Liver (tissue), 9 donors: ENCODE results near the gene CROCC2. TPM values are rescaled to one million over a fixed set of nuclear protein-coding genes. Genes with fewer than 3 reads are reported as not detected.

ENCODE experiments used
- DNase-seq: peaks from one replicate; pipeline ENCODE4 v3.0.0-alpha.2; 2017; ENCODE audit warnings: low spot score
- H3K27ac ChIP-seq, 2 donors: one replicate each; pipeline ENCODE4 v1.7.0; 2013; ENCODE audit warnings: inconsistent platforms in 2 of 2, low read length in 2 of 2, control low read depth in 1 of 2, low read depth in 1 of 2, mild to moderate bottlenecking in 1 of 2
- H3K27me3 ChIP-seq, 4 donors: one replicate each; pipeline versions ENCODE4 v1.6.1 to v1.7.0; 2013; ENCODE audit warnings: low read length in 3 of 4, inconsistent platforms in 1 of 4, mild to moderate bottlenecking in 1 of 4, moderate library complexity in 1 of 4; ENCODE audit not compliant: control insufficient read depth in 4 of 4, insufficient read depth in 4 of 4
- H3K36me3 ChIP-seq, 4 donors: one replicate each; pipeline versions ENCODE4 v1.6.1 to v1.7.0; 2013; ENCODE audit warnings: low read length in 3 of 4, mild to moderate bottlenecking in 3 of 4, low read depth in 1 of 4, moderate library complexity in 1 of 4; ENCODE audit not compliant: control insufficient read depth in 4 of 4, insufficient read depth in 3 of 4
- H3K4me1 ChIP-seq, 4 donors: one replicate each; pipeline versions ENCODE4 v1.6.1 to v1.7.0; 2013; ENCODE audit warnings: low read length in 3 of 4, mild to moderate bottlenecking in 3 of 4, moderate library complexity in 1 of 4; ENCODE audit not compliant: control insufficient read depth in 4 of 4, insufficient read depth in 4 of 4
- H3K4me3 ChIP-seq, 3 donors: one replicate each; pipeline versions ENCODE4 v1.6.1 to v1.7.0; 2013; ENCODE audit warnings: low read length in 3 of 3, control low read depth in 1 of 3, low read depth in 1 of 3, mild to moderate bottlenecking in 1 of 3
- H3K9ac ChIP-seq, 2 donors: one replicate each; pipeline ENCODE4 v1.7.0; 2013; ENCODE audit warnings: low read length in 2 of 2, mild to moderate bottlenecking in 2 of 2, moderate library complexity in 2 of 2, control low read depth in 1 of 2, low read depth in 1 of 2
- H3K9me3 ChIP-seq, 4 donors: one replicate each; pipeline versions ENCODE4 v1.6.1 to v1.7.0; 2013; ENCODE audit warnings: low read length in 3 of 4; ENCODE audit not compliant: control insufficient read depth in 4 of 4
- CTCF ChIP-seq: fragments of 150-350 bp; IDR thresholded peaks from 2 replicates; pipeline ENCODE4 v1.5.1; 2017; ENCODE audit warnings: improper control_type of control experiment, low read depth, low read length; ENCODE audit not compliant: missing input control
- EGR1 ChIP-seq, 2 donors: IDR thresholded peaks; 2 replicates each; pipeline ENCODE4 v1.6.1; 2016 to 2018; ENCODE audit warnings: antibody characterized with exemption in 2 of 2, low read depth in 2 of 2
- FOXA1 ChIP-seq: IDR thresholded peaks from 2 replicates; pipeline ENCODE4 v1.6.1; 2016; ENCODE audit warnings: antibody characterized with exemption
- FOXA2 ChIP-seq: IDR thresholded peaks from 2 replicates; pipeline ENCODE4 v1.6.1; 2016; ENCODE audit warnings: antibody characterized with exemption
- GABPA ChIP-seq, 2 donors: IDR thresholded peaks in 1 of 2; conservative IDR thresholded peaks in 1 of 2; 2 replicates each; pipeline ENCODE4 v1.6.1; 2016; ENCODE audit warnings: antibody characterized with exemption in 2 of 2, mild to moderate bottlenecking in 1 of 2, moderate library complexity in 1 of 2
- HNF4A ChIP-seq, 2 donors: conservative IDR thresholded peaks; 2 replicates each; pipeline ENCODE4 v1.6.1; 2016; ENCODE audit warnings: antibody characterized with exemption in 2 of 2, mild to moderate bottlenecking in 2 of 2
- HNF4G ChIP-seq: IDR thresholded peaks from 2 replicates; pipeline ENCODE4 v1.6.1; 2016; ENCODE audit warnings: antibody characterized with exemption
- MAX ChIP-seq: IDR thresholded peaks from 2 replicates; pipeline ENCODE4 v1.6.1; 2016; ENCODE audit warnings: antibody characterized with exemption
- RAD21 ChIP-seq, 2 donors: IDR thresholded peaks; 2 replicates each; pipeline ENCODE4 v1.6.1; 2016; ENCODE audit warnings: antibody characterized with exemption in 2 of 2, mild to moderate bottlenecking in 2 of 2
- REST ChIP-seq: IDR thresholded peaks from 2 replicates; pipeline ENCODE4 v1.6.1; 2016; ENCODE audit warnings: antibody characterized with exemption, mild to moderate bottlenecking
- RXRA ChIP-seq, 2 donors: IDR thresholded peaks; 2 replicates each; pipeline ENCODE4 v1.6.1; 2017 to 2018; ENCODE audit warnings: antibody characterized with exemption in 2 of 2, mild to moderate bottlenecking in 1 of 2
- SP1 ChIP-seq: IDR thresholded peaks from 2 replicates; pipeline ENCODE4 v1.6.1; 2018; ENCODE audit warnings: antibody characterized with exemption, mild to moderate bottlenecking
- TAF1 ChIP-seq: conservative IDR thresholded peaks from 2 replicates; pipeline ENCODE4 v1.6.1; 2016; ENCODE audit warnings: antibody characterized with exemption, mild to moderate bottlenecking
- ZBTB33 ChIP-seq: IDR thresholded peaks from 2 replicates; pipeline ENCODE4 v1.6.1; 2016; ENCODE audit warnings: antibody characterized with exemption
- WGBS: extraction: QIAGEN DNeasy Blood & Tissue Kit; methylation state at CpG from one replicate; pipeline ENCODE4 v1.1.7; 2013; 5-methylcytosine and 5-hydroxymethylcytosine counted together
- polyA plus RNA-seq, 2 donors: library from polyadenylated mRNA; stranded (reverse) in 1 of 2; unstranded in 1 of 2; fragments of 200-250 nt in 1 of 2; fragments of >200 nt in 1 of 2; fragmentation: Nextera tagmentation in 1 of 2; extraction: Ambion mirVana in 1 of 2; gene quantifications; one replicate each; pipeline versions ENCODE4 v1.2.1 to v1.2.3, GENCODE V29; 2013 to 2015
- total RNA-seq, 2 donors: library from RNA; depleted of rRNA; stranded (reverse); fragments of >200 nt; gene quantifications; one replicate each; pipeline ENCODE4 v1.2.3, GENCODE V29; 2014
- donor health status: healthy.
- donor health status: healthy.
- donor health status: healthy.
- donor health status: healthy.
- donor health status: healthy.

Gene CROCC2
- total and polyA plus RNA-seq, 4 donors: under 0.01 to 0.13 (median 0.05) TPM

- no peak for DNase-seq
- H3K9ac ChIP-seq: no peak overlapping the region
- peaks cover 2 to 25% (median 8%) of the 10 kb centered on the region in 4 donors for H3K36me3 ChIP-seq
- peak overlapping the region; percentile 50 to 59 for H3K27ac ChIP-seq
- H3K4me1 ChIP-seq: peaks cover 22 to 95% (median 80%) of the 10 kb centered on the region in 4 donors
- WGBS: 54% methylated on average over 12 of the region's 12 CpGs
- H3K27me3 ChIP-seq: no peaks in the 10 kb centered on the region
- no peaks in the 10 kb centered on the region for H3K9me3 ChIP-seq
- no peak for TF ChIP-seq FOXA2
- no peak for TF ChIP-seq EGR1 (IDR thresholded peaks at IDR 0.05; ENCODE audit: low read depth in 2 of 2)
- no peak for TF ChIP-seq MAX
- TF ChIP-seq FOXA1: no peak
- no peak for TF ChIP-seq REST
- TF ChIP-seq RXRA (IDR thresholded peaks at IDR 0.05): no peak
- TF ChIP-seq GABPA (IDR thresholded peaks at IDR 0.05 in 1 of 2, conservative IDR thresholded peaks at IDR 0.05 in 1 of 2): no peak
- TF ChIP-seq RAD21 (IDR thresholded peaks at IDR 0.05): no peak
- TF ChIP-seq ZBTB33: no peak
- no peak for TF ChIP-seq HNF4A (conservative IDR thresholded peaks at IDR 0.05)
- no peak for TF ChIP-seq SP1
- TF ChIP-seq CTCF: no peak
- no peak for TF ChIP-seq HNF4G
- TF ChIP-seq TAF1: no peak
- peak overlapping the region in 1 of 3 donors; percentile 5 for H3K4me3 ChIP-seq
Measured at GRCh38 chr2:240874715-240875227, 31.4 kb upstream of the CROCC2 start.
